ENCODE measurements around the gene MORC4. TPM values are rescaled to one million over a fixed set of nuclear protein-coding genes. Genes with fewer than 3 reads are reported as not detected.

The MORC4 gene
- total RNA-seq, 1 experiment from 2014 or later = 23.0 TPM

- intact Hi-C loops (cut with micrococcal nuclease) = no loop called here
- H3K9me3 Mint-ChIP-seq (ENCODE audit: unreplicated experiment) = no peaks in the 10 kb centered on the region
- H3K4me3 Mint-ChIP-seq (ENCODE audit: unreplicated experiment) = no peak overlapping the region
- H3K36me3 Mint-ChIP-seq (ENCODE audit: insufficient read depth, unreplicated experiment) = no peaks in the 10 kb centered on the region
- no peaks in the 10 kb centered on the region for H3K4me1 Mint-ChIP-seq (ENCODE audit: insufficient read depth, unreplicated experiment)
- no TSS peak for BruUV-seq (replicated peaks)
- TF ChIP-seq CTCF (IDR thresholded peaks at IDR 0.05; ENCODE audit: unreplicated experiment) = no peak
- H3K27ac Mint-ChIP-seq (ENCODE audit: low read depth, unreplicated experiment) = no peak overlapping the region
- peaks cover 41% of the 10 kb centered on the region for H3K27me3 Mint-ChIP-seq (ENCODE audit: insufficient read depth, unreplicated experiment)
- DNase-seq (ENCODE audit: unreplicated experiment) = no peak
- ChIA-PET POLR2A (interaction anchor here (1.2 kb wide), 1 partner anchor 15 kb away, joined by 7 read pairs; the partner anchor contains the start of gene MORC4), CTCF (interaction anchor here (1.2 kb wide), 1 partner anchor 395 kb away, joined by 6 read pairs; no protein-coding TSS in a partner anchor)
Observed at GRCh38 chrX:107014936-107015335, 14.9 kb upstream of the MORC4 start.

GRCh38 chrX:107008034-107008433, 8.0 kb upstream of the MORC4 start:
- Mint-ChIP-seq H3K36me3 (ENCODE audit: insufficient read depth, unreplicated experiment) (no peaks in the 10 kb centered on the region), H3K27ac (ENCODE audit: low read depth, unreplicated experiment) (no peak overlapping the region), H3K4me3 (ENCODE audit: unreplicated experiment) (no peak overlapping the region), H3K27me3 (ENCODE audit: insufficient read depth, unreplicated experiment) (peaks cover 31% of the 10 kb centered on the region), H3K4me1 (ENCODE audit: insufficient read depth, unreplicated experiment) (no peaks in the 10 kb centered on the region), H3K9me3 (ENCODE audit: unreplicated experiment) (no peaks in the 10 kb centered on the region)
- TF ChIP-seq CTCF (IDR thresholded peaks at IDR 0.05; ENCODE audit: unreplicated experiment) = no peak
- intact Hi-C loops (cut with micrococcal nuclease) = no loop called here
- ChIA-PET CTCF (interaction anchor here (0.6 kb wide), 1 partner anchor 844 kb away, joined by 4 read pairs; no protein-coding TSS in a partner anchor), POLR2A (interaction anchor here (0.6 kb wide), 1 partner anchor 126 kb away, joined by 3 read pairs; no protein-coding TSS in a partner anchor)
- BruUV-seq (replicated peaks) = no TSS peak
- no peak for DNase-seq (ENCODE audit: unreplicated experiment)

- BruUV-seq (replicated peaks) = no TSS peak
- peaks cover 15% of the 10 kb centered on the region for H3K4me1 Mint-ChIP-seq (ENCODE audit: insufficient read depth, unreplicated experiment)
- intact Hi-C loops (cut with micrococcal nuclease) = no loop called here
- no peaks in the 10 kb centered on the region for H3K36me3 Mint-ChIP-seq (ENCODE audit: insufficient read depth, unreplicated experiment)
- no peak overlapping the region for H3K27ac Mint-ChIP-seq (ENCODE audit: low read depth, unreplicated experiment)
- ChIA-PET CTCF (interaction anchor here (0.5 to 2.2 kb wide), 10 partner anchors 9 to 715 kb away, joined by 3 to 9 read pairs (median 3); partner anchors contain the start of gene PRPS1), POLR2A (interaction anchor here (0.7 to 1.5 kb wide), 10 partner anchors 16 to 716 kb away, joined by 3 to 7 read pairs (median 4); partner anchors contain the start of gene PRPS1)
- no peaks in the 10 kb centered on the region for H3K9me3 Mint-ChIP-seq (ENCODE audit: unreplicated experiment)
- H3K4me3 Mint-ChIP-seq (ENCODE audit: unreplicated experiment) = peak overlapping the region; percentile 72
- peaks cover 76% of the 10 kb centered on the region for H3K27me3 Mint-ChIP-seq (ENCODE audit: insufficient read depth, unreplicated experiment)
- TF ChIP-seq CTCF (IDR thresholded peaks at IDR 0.05; ENCODE audit: unreplicated experiment) = peak; percentile 19
- peak; percentile 62 for DNase-seq (ENCODE audit: unreplicated experiment)
Observed at GRCh38 chrX:106999002-106999975, 723 bp downstream of the MORC4 start.

GRCh38 chrX:106997611-106998010, 2.4 kb downstream of the MORC4 start:
- H3K36me3 Mint-ChIP-seq (ENCODE audit: insufficient read depth, unreplicated experiment) = no peaks in the 10 kb centered on the region

More at GRCh38 chrX:106997611-106998010, 2.4 kb downstream of the MORC4 start:
- H3K4me1 Mint-ChIP-seq (ENCODE audit: insufficient read depth, unreplicated experiment) = peaks cover 15% of the 10 kb centered on the region
- H3K9me3 Mint-ChIP-seq (ENCODE audit: unreplicated experiment) = no peaks in the 10 kb centered on the region
- no peak for DNase-seq (ENCODE audit: unreplicated experiment)
- no peak overlapping the region for H3K4me3 Mint-ChIP-seq (ENCODE audit: unreplicated experiment)
- peaks cover 77% of the 10 kb centered on the region for H3K27me3 Mint-ChIP-seq (ENCODE audit: insufficient read depth, unreplicated experiment)
- intact Hi-C loops (cut with micrococcal nuclease) = loop anchor here (1.0 kb wide), 1 partner anchor 12 kb away; no protein-coding TSS in a partner anchor
- H3K27ac Mint-ChIP-seq (ENCODE audit: low read depth, unreplicated experiment) = no peak overlapping the region
- POLR2A ChIA-PET = interaction anchor here (0.7 kb wide), 1 partner anchor 139 kb away, joined by 4 read pairs; no protein-coding TSS in a partner anchor
- no TSS peak for BruUV-seq (replicated peaks)
- CTCF ChIA-PET = interaction anchor here (0.6 to 0.7 kb wide), 3 partner anchors 675 to 1147 kb away, joined by 3 read pairs; no protein-coding TSS in a partner anchor
- no peak for TF ChIP-seq CTCF (IDR thresholded peaks at IDR 0.05; ENCODE audit: unreplicated experiment)

Data from MCF 10A (cell line).